Measurements from ENCODE around the gene PTPN21.

- no peak for TF ChIP-seq TAF1 (conservative IDR thresholded peaks at IDR 0.05)
- TF ChIP-seq CTCF (IDR thresholded peaks at IDR 0.05; ENCODE audit: low read depth, low read length, missing input control), result no peak
- no peak for TF ChIP-seq ATF3 (IDR thresholded peaks at IDR 0.05)
- no peak for TF ChIP-seq SP1 (IDR thresholded peaks at IDR 0.05)
- no peak for TF ChIP-seq MAX (IDR thresholded peaks at IDR 0.05)
- no peak for TF ChIP-seq ZBTB33 (IDR thresholded peaks at IDR 0.05)
- no peak for TF ChIP-seq JUND (IDR thresholded peaks at IDR 0.05)
- TF ChIP-seq RAD21 (IDR thresholded peaks at IDR 0.05), result no peak
- TF ChIP-seq YY1 (IDR thresholded peaks at IDR 0.05), result no peak
- no peak for TF ChIP-seq GABPA (IDR thresholded peaks at IDR 0.05 in 1 of 2, conservative IDR thresholded peaks at IDR 0.05 in 1 of 2)
- no peak for TF ChIP-seq EGR1 (IDR thresholded peaks at IDR 0.05; ENCODE audit: low read depth in 2 of 2)
- no peak for TF ChIP-seq REST (IDR thresholded peaks at IDR 0.05)
- no peak for TF ChIP-seq HNF4A (conservative IDR thresholded peaks at IDR 0.05)
- TF ChIP-seq HNF4G (IDR thresholded peaks at IDR 0.05), result no peak
Measured at GRCh38 chr14:88604212-88604611, 49.4 kb upstream of the PTPN21 start.
